GM23338 (cell line): Measurements from ENCODE around the gene MARVELD3. TPM values are rescaled to one million over a fixed set of nuclear protein-coding genes. Genes with fewer than 3 reads are reported as not detected.
"Not testable (repeated sequence)": the region's sequence is repeated elsewhere in the genome, so short reads cannot be mapped to it uniquely, and the experiment has no call there.

Experiments
- ATAC-seq: fragments of 200-7000 bp; cut with Tn5 transposase; 3 replicates; pipeline ENCODE4 v1.9.1; 2020
- DNase-seq: peaks from one replicate; pipeline ENCODE4 v3.0.0-alpha.2; 2015; ENCODE audit warnings: low spot score
- H2AFZ ChIP-seq: fragments of 200-600 bp; sonication (generic); 2 replicates; pipeline ENCODE4 v1.8.0; 2016; ENCODE audit warnings: antibody characterized with exemption, mild to moderate bottlenecking, moderate library complexity
- H3F3A ChIP-seq: fragments of 200-600 bp; sonication (generic); replicated peaks from 2 replicates; pipeline ENCODE4 v1.8.0; 2017; ENCODE audit warnings: antibody characterized with exemption, mixed run types, low read depth
- H3K27ac ChIP-seq: fragments of 200-600 bp; sonication (generic); 2 replicates; pipeline ENCODE4 v1.6.1; 2016; ENCODE audit warnings: low read depth
- H3K27me3 ChIP-seq: fragments of 200-600 bp; sonication (generic); 2 replicates; pipeline ENCODE4 v1.8.0; 2016; ENCODE audit warnings: mild to moderate bottlenecking, mixed run types, moderate library complexity; ENCODE audit not compliant: insufficient read depth
- H3K36me3 ChIP-seq: fragments of 200-600 bp; sonication (generic); 2 replicates; pipeline ENCODE4 v1.8.0; 2016; ENCODE audit warnings: mild to moderate bottlenecking; ENCODE audit not compliant: insufficient read depth
- H3K4me1 ChIP-seq: fragments of 200-600 bp; sonication (generic); 2 replicates; pipeline ENCODE4 v1.8.0; 2016; ENCODE audit warnings: mild to moderate bottlenecking, moderate library complexity; ENCODE audit not compliant: insufficient read depth
- H3K4me2 ChIP-seq: fragments of 200-600 bp; sonication (generic); 2 replicates; pipeline ENCODE4 v1.7.1; 2017; ENCODE audit warnings: mixed run types
- H3K4me3 ChIP-seq: fragments of 200-600 bp; sonication (generic); 2 replicates; pipeline ENCODE4 v1.6.1; 2016; ENCODE audit warnings: mixed run types
- H3K79me2 ChIP-seq: fragments of 200-600 bp; sonication (generic); replicated peaks from 2 replicates; pipeline ENCODE4 v1.8.0; 2017; ENCODE audit warnings: mild to moderate bottlenecking; ENCODE audit not compliant: insufficient read depth
- H3K9me2 ChIP-seq: fragments of 200-600 bp; sonication (generic); 2 replicates; pipeline ENCODE4 v1.8.0; 2017; ENCODE audit not compliant: insufficient read depth
- H4K20me1 ChIP-seq: fragments of 200-600 bp; sonication (generic); replicated peaks from 2 replicates; pipeline ENCODE4 v1.8.0; 2017; ENCODE audit warnings: mild to moderate bottlenecking; ENCODE audit not compliant: insufficient read depth
- H3K27ac Mint-ChIP-seq: 2 replicates; pipeline ENCODE4 v1.8.0; 2020; ENCODE audit warnings: inconsistent platforms, mild to moderate bottlenecking, moderate library complexity, mixed read lengths
- H3K27me3 Mint-ChIP-seq: 3 replicates; pipeline ENCODE4 v1.8.0; 2022; ENCODE audit warnings: low read depth, mild to moderate bottlenecking, moderate library complexity, mixed read lengths, inconsistent platforms; ENCODE audit not compliant: insufficient read depth, poor library complexity
- H3K36me3 Mint-ChIP-seq: 3 replicates; pipeline ENCODE4 v1.8.0; 2021; ENCODE audit warnings: low read depth, mild to moderate bottlenecking, inconsistent platforms, moderate library complexity, mixed read lengths
- H3K4me1 Mint-ChIP-seq: 3 replicates; pipeline ENCODE4 v1.8.0; 2020; ENCODE audit warnings: mild to moderate bottlenecking, inconsistent platforms, mixed read lengths
- H3K4me3 Mint-ChIP-seq: 3 replicates; pipeline ENCODE4 v1.8.0; 2021; ENCODE audit warnings: moderate library complexity, mild to moderate bottlenecking, inconsistent platforms, mixed read lengths
- H3K9me3 Mint-ChIP-seq: 3 replicates; pipeline ENCODE4 v1.8.0; 2020; ENCODE audit warnings: moderate library complexity, mild to moderate bottlenecking, inconsistent platforms, mixed read lengths
- CREB1 ChIP-seq: fragments of 250-450 bp; sonication (Bioruptor Pico); IDR thresholded peaks from 2 replicates; pipeline ENCODE4 v1.5.0; 2020; ENCODE audit warnings: low read depth, mild to moderate bottlenecking, moderate library complexity
- EZH2 ChIP-seq: fragments of 200-600 bp; sonication (generic); IDR thresholded peaks from one replicate; pipeline ENCODE4 v1.8.0; 2017; ENCODE audit warnings: antibody characterized with exemption, mild to moderate bottlenecking, low read depth; ENCODE audit not compliant: unreplicated experiment
- NANOG ChIP-seq: IDR thresholded peaks from 2 replicates; pipeline ENCODE4 v1.6.1; 2016; ENCODE audit warnings: antibody characterized with exemption, borderline replicate concordance
- POLR2AphosphoS5 ChIP-seq: IDR thresholded peaks from 2 replicates; pipeline ENCODE4 v1.6.1; 2016; ENCODE audit warnings: antibody characterized with exemption, low read depth
- STAT1 ChIP-seq: IDR thresholded peaks from one replicate; pipeline ENCODE4 v1.6.1; 2016; ENCODE audit warnings: antibody characterized with exemption; ENCODE audit not compliant: unreplicated experiment
- ZNF462 ChIP-seq: fragments of 250-450 bp; sonication (Bioruptor Pico); IDR thresholded peaks from 2 replicates; pipeline ENCODE4 v1.5.0; 2020; ENCODE audit warnings: mild to moderate bottlenecking, moderate library complexity
- polyA plus RNA-seq: library from polyadenylated mRNA; unstranded; fragments of >200 nt; fragmentation: Nextera tagmentation; extraction: Ambion mirVana; gene quantifications from 2 replicates; pipeline ENCODE4 v1.2.1, GENCODE V29; 2016
- total RNA-seq: library from RNA; depleted of rRNA; stranded (reverse); fragments of >200 nt; shearing (Covaris generic); gene quantifications from 2 replicates; pipeline ENCODE4 v1.2.3, GENCODE V29; 2014

MARVELD3 gene
- total and polyA plus RNA-seq, 2 experiments from 2014 or later: 23.4 to 32.7 TPM

- Mint-ChIP-seq H3K4me3 (no peak within 1 kb of the TSS), H3K4me1 (no peaks in the 10 kb centered on the region; the same call in 1 of the 3 replicates), H3K9me3 (no peaks in the 10 kb centered on the region), H3K27me3 (peaks cover 3% of the 10 kb centered on the region), H3K27ac (no peak within 1 kb of the TSS), H3K36me3 (no peaks in the 10 kb centered on the region)
- ATAC-seq: peak; percentile 66
- Histone ChIP-seq H3K4me3 (no peak within 1 kb of the TSS), H3K9me2 (no peaks in the 10 kb centered on the region), H4K20me1 (no peaks in the 10 kb centered on the region), H3K79me2 (no peaks in the 10 kb centered on the region), H3K27ac (no peak within 1 kb of the TSS), H3K27me3 (no peaks in the 10 kb centered on the region), H3K4me2 (peak within 1 kb of the TSS; percentile 14; the same call in 1 of the 2 replicates), H3K36me3 (no peaks in the 10 kb centered on the region), H3F3A (no peaks in the 10 kb centered on the region), H3K4me1 (no peaks in the 10 kb centered on the region), H2AFZ (no peak within 1 kb of the TSS)
- peak; percentile 46 for DNase-seq
- no peak for TF ChIP-seq EZH2
Measured at GRCh38 chr16:71576971-71577370, 49.0 kb upstream of the MARVELD3 start, which contains the start of gene TAT. TSS of gene TAT (minus strand) at chr16:71577092. CDS start at chr16:71576415, 677 bp downstream.

- H3K9me2 ChIP-seq, H3K9me3 Mint-ChIP-seq, H3K36me3 Mint-ChIP-seq, H4K20me1 ChIP-seq, H3K27ac ChIP-seq, H3K4me1 ChIP-seq, H3K27ac Mint-ChIP-seq, H3K27me3 ChIP-seq, H3F3A ChIP-seq, ATAC-seq, DNase-seq, H3K4me2 ChIP-seq, H3K4me1 Mint-ChIP-seq, H3K79me2 ChIP-seq, H3K36me3 ChIP-seq, H3K27me3 Mint-ChIP-seq, H3K4me3 Mint-ChIP-seq, H3K4me3 ChIP-seq: not testable (repeated sequence)
- H2AFZ ChIP-seq: peak overlapping the region; percentile 59; the same call in 1 of the 2 replicates
Measured at GRCh38 chr16:71582553-71582848, 43.5 kb upstream of the MARVELD3 start.

GRCh38 chr16:71584543-71585317 is 41.3 kb upstream of the MARVELD3 start:
- Histone ChIP-seq H3K27ac (no peak overlapping the region), H3K4me2 (no peak overlapping the region), H3K27me3 (no peaks in the 10 kb centered on the region), H3K4me3 (no peak overlapping the region), H4K20me1 (no peaks in the 10 kb centered on the region), H3K36me3 (no peaks in the 10 kb centered on the region), H3K4me1 (no peaks in the 10 kb centered on the region), H3K79me2 (no peaks in the 10 kb centered on the region), H3F3A (no peaks in the 10 kb centered on the region), H2AFZ (no peak overlapping the region), H3K9me2 (no peaks in the 10 kb centered on the region)
- Mint-ChIP-seq H3K27ac (no peak overlapping the region), H3K36me3 (no peaks in the 10 kb centered on the region), H3K27me3 (peaks cover 5% of the 10 kb centered on the region), H3K4me1 (no peaks in the 10 kb centered on the region), H3K9me3 (peaks cover 10% of the 10 kb centered on the region; the same call in 2 of the 3 replicates), H3K4me3 (no peak overlapping the region)
- DNase-seq: no peak
- ATAC-seq: no peak
- TF ChIP-seq ZNF462 (CRISPR knock-in tag) (no peak), CREB1 (no peak), STAT1 (no peak), EZH2 (no peak), NANOG (no peak), POLR2AphosphoS5 (no peak)
